ENCODE measurements around the gene ATP8B3. TPM values are rescaled to one million over a fixed set of nuclear protein-coding genes. Genes with fewer than 3 reads are reported as not detected.
A peak's percentile ranks its signal among the peaks of the same experiment; 100 is the strongest.

ATP8B3 gene
- total RNA-seq, 2 donors from 2014 or later: 0.51 to 0.74 TPM

- Histone ChIP-seq H3K27ac (no peak overlapping the region), H3K4me1 (peaks cover 0 to 24% of the 10 kb centered on the region in 2 donors), H3K27me3 (no peaks in the 10 kb centered on the region), H3K36me3 (peaks cover 36% of the 10 kb centered on the region), H3K4me3 (peak overlapping the region in 1 of 2 donors; percentile 56), H3K9me3 (no peaks in the 10 kb centered on the region)
- TF ChIP-seq, protein P1, sequence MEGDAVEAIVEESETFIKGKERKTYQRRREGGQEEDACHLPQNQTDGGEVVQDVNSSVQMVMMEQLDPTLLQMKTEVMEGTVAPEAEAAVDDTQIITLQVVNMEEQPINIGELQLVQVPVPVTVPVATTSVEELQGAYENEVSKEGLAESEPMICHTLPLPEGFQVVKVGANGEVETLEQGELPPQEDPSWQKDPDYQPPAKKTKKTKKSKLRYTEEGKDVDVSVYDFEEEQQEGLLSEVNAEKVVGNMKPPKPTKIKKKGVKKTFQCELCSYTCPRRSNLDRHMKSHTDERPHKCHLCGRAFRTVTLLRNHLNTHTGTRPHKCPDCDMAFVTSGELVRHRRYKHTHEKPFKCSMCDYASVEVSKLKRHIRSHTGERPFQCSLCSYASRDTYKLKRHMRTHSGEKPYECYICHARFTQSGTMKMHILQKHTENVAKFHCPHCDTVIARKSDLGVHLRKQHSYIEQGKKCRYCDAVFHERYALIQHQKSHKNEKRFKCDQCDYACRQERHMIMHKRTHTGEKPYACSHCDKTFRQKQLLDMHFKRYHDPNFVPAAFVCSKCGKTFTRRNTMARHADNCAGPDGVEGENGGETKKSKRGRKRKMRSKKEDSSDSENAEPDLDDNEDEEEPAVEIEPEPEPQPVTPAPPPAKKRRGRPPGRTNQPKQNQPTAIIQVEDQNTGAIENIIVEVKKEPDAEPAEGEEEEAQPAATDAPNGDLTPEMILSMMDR (IDR thresholded peaks at IDR 0.05): no peak
- no peak for DNase-seq (ENCODE audit: low spot score)
Measured at GRCh38 chr19:1813192-1814182, 1.4 kb upstream of the ATP8B3 start.

GRCh38 chr19:1812426-1813191 is 533 bp upstream of the ATP8B3 start:
- Histone ChIP-seq H3K27ac (peak overlapping the region; percentile 60 to 65), H3K9me3 (no peaks in the 10 kb centered on the region), H3K4me3 (peak overlapping the region; percentile 46 to 56), H3K36me3 (peaks cover 27% of the 10 kb centered on the region), H3K4me1 (peaks cover 0 to 24% of the 10 kb centered on the region in 2 donors), H3K27me3 (no peaks in the 10 kb centered on the region)
- peak; percentile 93 for DNase-seq (ENCODE audit: low spot score)
- TF ChIP-seq, protein P1 (IDR thresholded peaks at IDR 0.05): peak in 1 of 2 donors; percentile 51

GRCh38 chr19:1811472-1811894 is 593 bp downstream of the ATP8B3 start:
- H3K4me1 ChIP-seq: peaks cover 0 to 24% of the 10 kb centered on the region in 2 donors
- peak overlapping the region; percentile 60 to 65 for H3K27ac ChIP-seq
- DNase-seq (ENCODE audit: low spot score): peak; percentile 86
- TF ChIP-seq, protein P1 (IDR thresholded peaks at IDR 0.05): no peak
- peak overlapping the region in 1 of 2 donors; percentile 56 for H3K4me3 ChIP-seq
- H3K27me3 ChIP-seq: no peaks in the 10 kb centered on the region
- H3K9me3 ChIP-seq: no peaks in the 10 kb centered on the region
- peaks cover 16% of the 10 kb centered on the region for H3K36me3 ChIP-seq

DNA sequence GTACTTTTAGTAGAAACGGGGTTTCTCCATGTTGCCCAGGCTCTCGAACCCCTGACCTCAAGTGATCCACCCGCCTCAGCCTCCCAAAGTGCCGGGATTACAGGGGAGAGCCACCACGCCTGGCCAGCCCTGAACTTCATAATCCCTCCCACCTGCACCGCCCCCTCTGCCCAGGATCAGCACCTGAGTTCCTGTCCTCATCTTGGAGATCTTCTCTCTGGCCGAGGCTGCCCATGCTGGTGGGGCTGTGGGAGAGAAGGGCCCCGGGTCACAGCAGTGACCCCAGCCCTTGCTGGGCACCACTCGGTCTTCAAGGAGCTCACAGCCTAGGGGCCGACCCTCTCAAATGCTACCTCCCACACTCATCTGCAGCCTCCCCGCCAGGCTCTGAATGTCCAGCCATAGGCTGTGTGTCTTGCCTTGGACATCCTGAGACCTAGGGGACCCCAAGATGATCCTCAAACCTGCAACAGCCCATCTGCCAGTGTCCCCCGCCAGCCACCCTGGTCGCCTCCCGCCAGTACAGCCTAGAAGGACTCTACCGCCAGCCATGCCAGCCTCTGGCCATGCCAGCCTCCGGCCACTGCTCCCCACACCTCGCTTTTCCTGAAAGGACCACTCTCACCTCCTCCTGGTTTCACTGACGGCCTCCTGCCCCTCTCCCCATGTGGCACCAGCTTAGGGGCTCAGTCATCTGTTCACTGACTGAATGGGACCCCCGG is 1.5 kb downstream of the ATP8B3 start:
- no peak overlapping the region for H3K4me3 ChIP-seq
- H3K4me1 ChIP-seq: peaks cover 0 to 24% of the 10 kb centered on the region in 2 donors
- no peaks in the 10 kb centered on the region for H3K27me3 ChIP-seq
- H3K27ac ChIP-seq: peak overlapping the region in 1 of 2 donors; percentile 65
- H3K36me3 ChIP-seq: peaks cover 7% of the 10 kb centered on the region
- TF ChIP-seq, protein P1 (IDR thresholded peaks at IDR 0.05): no peak
- no peak for DNase-seq (ENCODE audit: low spot score)
- H3K9me3 ChIP-seq: no peaks in the 10 kb centered on the region

DNA sequence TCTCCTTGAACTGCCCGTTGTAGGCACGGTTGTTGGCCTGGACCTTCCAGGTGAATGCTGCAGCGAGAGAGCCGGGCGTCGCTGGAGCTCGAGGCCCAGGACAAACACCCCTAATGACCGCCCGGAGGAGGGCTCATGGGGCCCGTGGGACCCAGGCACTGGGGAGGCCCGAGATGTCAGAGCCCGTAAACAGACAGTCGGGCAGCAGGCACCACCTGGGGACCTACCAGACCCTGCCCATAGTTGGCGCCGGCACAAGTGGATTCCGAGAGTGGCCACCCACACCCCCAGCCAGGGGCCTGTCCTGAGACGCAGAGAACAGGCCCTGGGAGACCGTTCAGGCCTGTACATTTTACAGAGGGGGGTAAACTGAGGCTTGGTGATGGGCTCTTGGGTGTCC is 2.4 kb downstream of the ATP8B3 start:
- no peak for DNase-seq (ENCODE audit: low spot score)
- no peaks in the 10 kb centered on the region for H3K9me3 ChIP-seq
- H3K4me1 ChIP-seq: peaks cover 0 to 24% of the 10 kb centered on the region in 2 donors
- H3K27me3 ChIP-seq: no peaks in the 10 kb centered on the region
- no peaks in the 10 kb centered on the region for H3K36me3 ChIP-seq
- H3K27ac ChIP-seq: no peak overlapping the region
- TF ChIP-seq, protein P1 (IDR thresholded peaks at IDR 0.05): no peak
- H3K4me3 ChIP-seq: no peak overlapping the region
